Lung (tissue), 12 donors: ENCODE results near the gene FRY. TPM values are rescaled to one million over a fixed set of nuclear protein-coding genes. Genes with fewer than 3 reads are reported as not detected.

Source experiments
- ATAC-seq: fragments of 200-7000 bp; cut with Tn5 transposase; one replicate; pipeline ENCODE4 v1.9.1; 2020; ENCODE audit warnings: moderate number of reproducible peaks; ENCODE audit not compliant: insufficient read depth, low FRiP score
- DNase-seq, 3 donors: peaks; one replicate each; pipeline ENCODE4 v3.0.0-alpha.2; 2013 to 2017
- H3K27ac ChIP-seq, 2 donors: one replicate each; pipeline ENCODE4 v1.5.1; 2013; ENCODE audit warnings: mild to moderate bottlenecking in 2 of 2, moderate library complexity in 2 of 2, control low read depth in 1 of 2, inconsistent platforms in 1 of 2, low read depth in 1 of 2, low read length in 1 of 2
- H3K27me3 ChIP-seq, 3 donors: one replicate each; pipeline ENCODE4 v1.5.1; 2013; ENCODE audit warnings: low read length in 2 of 3; ENCODE audit not compliant: control insufficient read depth in 3 of 3, insufficient read depth in 3 of 3
- H3K36me3 ChIP-seq, 4 donors: one replicate each; pipeline ENCODE4 v1.5.1; 2013; ENCODE audit warnings: low read length in 4 of 4, mild to moderate bottlenecking in 1 of 4, moderate library complexity in 1 of 4; ENCODE audit not compliant: control insufficient read depth in 4 of 4, insufficient read depth in 4 of 4
- H3K4me1 ChIP-seq, 5 donors: one replicate each; pipeline ENCODE4 v1.5.1; 2013; ENCODE audit warnings: low read length in 5 of 5, mild to moderate bottlenecking in 2 of 5, moderate library complexity in 1 of 5; ENCODE audit not compliant: control insufficient read depth in 5 of 5, insufficient read depth in 5 of 5
- H3K4me3 ChIP-seq: one replicate; pipeline ENCODE4 v1.5.1; 2013; ENCODE audit warnings: mild to moderate bottlenecking, control low read depth, moderate library complexity
- H3K9ac ChIP-seq, 2 donors: one replicate each; pipeline ENCODE4 v1.5.1; 2013; ENCODE audit warnings: low read length in 2 of 2, control low read depth in 1 of 2; ENCODE audit not compliant: insufficient read depth in 1 of 2
- H3K9me3 ChIP-seq, 4 donors: one replicate each; pipeline ENCODE4 v1.5.1; 2013; ENCODE audit warnings: low read length in 3 of 4, mild to moderate bottlenecking in 1 of 4, moderate library complexity in 1 of 4; ENCODE audit not compliant: control insufficient read depth in 4 of 4, insufficient read depth in 3 of 4
- CTCF ChIP-seq: IDR thresholded peaks from 2 replicates; pipeline ENCODE4 v1.5.1; 2012; ENCODE audit warnings: mild to moderate bottlenecking; ENCODE audit errors: control extremely low read depth, extremely low read depth
- WGBS, 2 donors: extraction: QIAGEN DNeasy Blood & Tissue Kit; methylation state at CpG; one replicate each; pipeline ENCODE4 v1.1.7; 2013; 5-methylcytosine and 5-hydroxymethylcytosine counted together
- polyA plus RNA-seq, 2 donors: library from polyadenylated mRNA; stranded (reverse); fragments of 200-250 nt; gene quantifications; one replicate each; pipeline ENCODE4 v1.2.1, GENCODE V29; 2013
- total RNA-seq, 2 donors: library from RNA; depleted of rRNA in 1 of 2; stranded (reverse); fragments of >200 nt in 1 of 2; gene quantifications; one replicate each; pipeline ENCODE4 v1.2.1, GENCODE V29; 2014 to 2021
- donor health status: control.
- donor health status: control.
- donor health status: Bipolar disorder and iron deficiency.
- donor health status: healthy.
- donor health status: DM: yes; HTN: yes; CAD: no.

Gene FRY
- total and polyA plus RNA-seq, 4 donors, result 7.4 to 79.6 (median 43.9) TPM

- peaks cover 0 to 13% (median 0%) of the 10 kb centered on the region in 5 donors for H3K4me1 ChIP-seq
- DNase-seq (no peak), ATAC-seq (no peak)
- WGBS, 2 donors, result 10 to 30% methylated on average over 2 of the region's 2 CpGs
- H3K4me3 ChIP-seq, result no peak overlapping the region
- H3K9me3 ChIP-seq, result no peaks in the 10 kb centered on the region
- H3K27ac ChIP-seq, result peak overlapping the region; percentile 10 to 69
- no peak for TF ChIP-seq CTCF
- no peaks in the 10 kb centered on the region for H3K27me3 ChIP-seq
- no peak overlapping the region for H3K9ac ChIP-seq
- no peaks in the 10 kb centered on the region for H3K36me3 ChIP-seq
These were observed 83.5 kb downstream of the FRY start for GRCh38 chr13:32115066-32115465.

GRCh38 chr13:32116210-32116609 is 84.6 kb downstream of the FRY start:
- no peak for TF ChIP-seq CTCF
- no peaks in the 10 kb centered on the region for H3K27me3 ChIP-seq
- H3K27ac ChIP-seq, result no peak overlapping the region
- DNase-seq (no peak), ATAC-seq (no peak)
- H3K9me3 ChIP-seq, result no peaks in the 10 kb centered on the region
- no peak overlapping the region for H3K4me3 ChIP-seq
- no peak overlapping the region for H3K9ac ChIP-seq
- H3K36me3 ChIP-seq, result no peaks in the 10 kb centered on the region
- peaks cover 0 to 11% (median 0%) of the 10 kb centered on the region in 5 donors for H3K4me1 ChIP-seq
- 30 to 70% methylated on average over 5 of the region's 5 CpGs for WGBS, 2 donors

- DNase-seq, result no peak
- Histone ChIP-seq H3K27me3 (no peaks in the 10 kb centered on the region), H3K4me3 (no peak overlapping the region), H3K9ac (no peak overlapping the region), H3K27ac (peak overlapping the region in 1 of 2 donors; percentile 87), H3K4me1 (peaks cover 0 to 11% (median 0%) of the 10 kb centered on the region in 5 donors), H3K36me3 (no peaks in the 10 kb centered on the region), H3K9me3 (no peaks in the 10 kb centered on the region)
- 54 to 84% methylated on average over 3 of the region's 3 CpGs for whole genome bisulfite sequencing, 2 donors
- ATAC-seq, result no peak
- no peak for TF ChIP-seq CTCF
These were observed 85.4 kb downstream of the FRY start for GRCh38 chr13:32117001-32117400.

GRCh38 chr13:32117701-32118100 is 86.1 kb downstream of the FRY start:
- peaks cover 0 to 11% (median 0%) of the 10 kb centered on the region in 5 donors for H3K4me1 ChIP-seq
- H3K9me3 ChIP-seq, result no peaks in the 10 kb centered on the region
- 29 to 56% methylated on average over 6 of the region's 6 CpGs for WGBS, 2 donors
- peak overlapping the region; percentile 30 to 87 for H3K27ac ChIP-seq
- ATAC-seq, result no peak
- no peaks in the 10 kb centered on the region for H3K36me3 ChIP-seq
- no peak overlapping the region for H3K4me3 ChIP-seq
- no peak for DNase-seq
- H3K27me3 ChIP-seq, result no peaks in the 10 kb centered on the region
- no peak overlapping the region for H3K9ac ChIP-seq
- TF ChIP-seq CTCF, result no peak
